Measurements from ENCODE around the gene ISG20.
"Not testable (repeated sequence)": the region's sequence is repeated elsewhere in the genome, so short reads cannot be mapped to it uniquely, and the experiment has no call there.

ISG20 gene

GRCh38 chr15:88618686-88619085, 20.1 kb upstream of the ISG20 start:
- DNase-seq (ENCODE audit: low read depth): no peak

- no peak for DNase-seq (ENCODE audit: low read depth)
These were observed 19.0 kb upstream of the ISG20 start for GRCh38 chr15:88619796-88620195.

GRCh38 chr15:88620995-88621772, 17.6 kb upstream of the ISG20 start, which contains the start of gene AEN:
AEN (plus strand) TSS chr15:88621340; CDS start chr15:88626210, 4,870 bp downstream.
- peak; percentile 91 for DNase-seq (ENCODE audit: low read depth)

DNA sequence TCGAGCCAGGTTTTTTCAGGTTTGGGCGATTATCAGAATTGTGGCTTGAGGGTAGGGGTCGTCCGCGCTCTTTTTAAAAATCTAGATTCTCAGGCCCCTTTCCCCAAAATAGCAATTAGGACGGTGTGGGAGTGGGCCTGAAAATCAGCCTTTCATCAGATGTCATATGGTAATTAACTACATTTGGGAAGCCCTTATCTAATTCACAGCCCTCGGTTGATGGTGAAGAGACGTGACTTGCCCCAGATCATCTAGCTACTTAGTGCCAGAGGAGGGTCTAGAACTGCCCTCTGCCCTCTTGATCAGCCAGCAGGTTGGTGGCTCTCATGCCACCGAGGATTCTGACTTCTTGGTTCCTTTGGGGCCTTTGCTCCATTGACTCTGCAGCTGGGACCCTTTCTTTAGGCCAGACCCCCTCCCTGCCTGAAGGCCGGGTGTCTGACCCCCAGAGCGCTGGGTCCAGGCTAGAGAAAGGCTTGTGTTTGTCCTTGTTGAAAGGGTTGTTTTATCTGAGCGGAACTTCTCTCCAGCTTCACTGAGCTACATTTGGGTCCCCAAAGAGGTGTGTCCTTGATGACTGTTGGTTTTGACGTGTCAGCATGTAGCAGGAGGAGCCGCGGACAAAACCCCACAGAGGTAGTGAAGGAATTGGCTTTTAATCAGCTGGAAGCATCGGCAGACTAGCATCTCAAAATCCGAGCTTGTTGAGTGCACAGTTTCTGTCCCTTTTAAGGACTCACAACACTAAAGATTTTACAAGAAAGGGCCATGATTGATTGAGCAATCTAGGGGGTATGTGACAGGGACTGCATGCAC, 16.8 kb upstream of the ISG20 start:
- DNase-seq (ENCODE audit: low read depth): no peak

GRCh38 chr15:88622605-88622975, 16.2 kb upstream of the ISG20 start:
- no peak for DNase-seq (ENCODE audit: low read depth)

DNA sequence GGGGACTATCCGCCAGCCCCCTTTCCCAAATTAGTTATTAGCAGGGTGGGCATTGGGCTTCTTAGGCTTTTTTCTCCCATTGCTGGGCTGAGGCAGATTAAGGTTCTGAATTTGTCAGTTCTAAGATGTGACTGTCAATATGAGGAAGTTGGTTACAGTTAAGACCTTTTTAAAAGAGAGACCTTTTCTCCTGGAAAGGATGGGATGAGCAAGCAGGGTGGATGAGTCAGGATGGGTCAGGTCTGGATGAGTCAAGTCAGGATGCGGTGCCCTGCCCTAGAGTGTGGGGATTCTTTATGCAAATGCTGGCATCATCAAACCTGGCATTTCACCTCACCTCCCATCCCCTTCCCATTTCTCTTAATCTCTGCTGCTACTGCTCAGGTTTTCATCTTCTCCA, 15.8 kb upstream of the ISG20 start:
- DNase-seq (ENCODE audit: low read depth): no peak

- DNase-seq (ENCODE audit: low read depth): no peak
These were observed 15.2 kb upstream of the ISG20 start for GRCh38 chr15:88623632-88624031.

DNA sequence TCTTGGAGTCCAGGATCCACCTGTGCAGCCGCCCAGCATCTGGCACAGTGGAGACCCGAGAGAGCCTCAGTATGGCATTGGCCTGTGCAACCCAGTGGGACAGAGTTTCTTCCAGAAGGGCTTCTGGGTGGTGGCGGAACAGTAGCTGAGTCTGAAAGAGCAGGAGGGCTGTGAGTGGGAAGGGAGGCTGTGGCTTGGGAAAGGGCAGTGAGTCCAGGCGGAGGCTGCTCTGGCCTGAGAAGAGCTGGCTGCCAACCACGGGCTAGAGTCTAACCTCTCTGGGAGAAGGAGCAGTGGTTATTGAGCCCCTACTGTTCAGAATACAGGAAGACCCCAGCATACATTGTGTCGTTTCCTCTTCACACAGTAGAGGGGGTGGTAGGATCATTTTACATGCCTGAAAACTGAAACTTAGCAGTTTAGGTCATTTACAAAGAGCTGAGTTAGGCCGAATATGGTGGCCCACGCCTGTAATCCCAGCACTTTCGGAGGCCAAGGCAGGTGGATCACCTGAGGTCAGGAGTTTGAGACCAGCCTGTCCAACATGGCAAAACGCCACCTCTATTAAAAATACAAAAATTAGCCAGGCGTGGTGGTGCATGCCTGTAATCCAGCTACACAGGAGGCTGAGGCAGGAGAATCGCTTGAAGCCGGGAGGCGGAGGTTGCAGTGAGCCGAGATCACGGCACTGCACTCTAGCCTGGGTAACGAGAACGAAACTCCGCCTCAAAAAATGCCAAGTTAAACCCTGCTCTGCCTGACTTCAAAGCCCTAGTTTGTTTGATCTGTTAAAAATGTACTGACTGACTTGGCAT, 14.5 kb upstream of the ISG20 start:
- no peak for DNase-seq (ENCODE audit: low read depth)

DNA sequence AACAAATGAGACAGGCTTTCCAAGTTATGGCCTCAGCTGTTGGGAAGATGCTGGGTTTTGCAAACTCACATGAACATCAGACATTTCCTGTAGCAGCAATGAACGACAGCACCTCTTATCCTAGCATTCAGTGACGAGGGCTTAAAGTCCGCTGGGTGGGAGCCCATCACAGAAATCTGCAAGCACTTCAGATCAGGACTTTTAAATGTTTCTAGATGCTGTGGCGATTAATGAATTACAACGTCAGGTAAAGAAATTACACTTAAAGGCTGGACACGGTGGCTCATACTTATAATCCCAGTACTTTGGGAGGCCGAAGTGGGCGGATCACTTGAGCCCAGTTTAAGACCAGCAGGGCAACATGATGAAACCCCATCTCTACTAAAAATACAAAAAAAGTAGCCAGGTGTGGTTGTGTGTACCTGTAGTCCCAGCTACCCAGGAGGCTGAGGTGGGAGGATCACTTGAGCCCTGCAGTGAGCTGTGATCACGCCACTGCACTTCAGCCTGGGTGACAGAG, 13.8 kb upstream of the ISG20 start:
- DNase-seq (ENCODE audit: low read depth): no peak

GRCh38 chr15:88625943-88626741, 12.7 kb upstream of the ISG20 start:
- DNase-seq (ENCODE audit: low read depth): no peak

DNA sequence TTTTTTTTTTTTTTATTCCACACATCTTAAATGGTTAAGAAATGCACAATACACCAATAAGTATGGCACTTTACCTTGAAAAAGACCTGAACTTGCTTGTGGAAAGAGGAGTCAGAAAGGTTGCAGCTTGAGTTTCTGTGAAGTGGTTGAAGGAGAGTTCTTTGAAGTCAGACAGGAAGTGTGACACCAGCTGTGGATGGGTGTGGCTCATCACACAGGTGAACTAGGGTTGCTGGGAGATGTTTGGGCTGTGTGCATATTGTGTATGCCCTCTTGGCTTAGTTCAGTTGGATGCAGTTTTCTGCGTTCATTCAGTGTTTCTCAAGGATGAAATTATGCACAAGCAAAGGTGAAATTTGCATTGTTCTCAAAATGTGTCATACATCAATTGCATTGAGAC, 11.4 kb upstream of the ISG20 start:
- DNase-seq (ENCODE audit: low read depth): peak; percentile 43

GRCh38 chr15:88628018-88628654, 10.7 kb upstream of the ISG20 start:
- DNase-seq (ENCODE audit: low read depth): no peak

DNA sequence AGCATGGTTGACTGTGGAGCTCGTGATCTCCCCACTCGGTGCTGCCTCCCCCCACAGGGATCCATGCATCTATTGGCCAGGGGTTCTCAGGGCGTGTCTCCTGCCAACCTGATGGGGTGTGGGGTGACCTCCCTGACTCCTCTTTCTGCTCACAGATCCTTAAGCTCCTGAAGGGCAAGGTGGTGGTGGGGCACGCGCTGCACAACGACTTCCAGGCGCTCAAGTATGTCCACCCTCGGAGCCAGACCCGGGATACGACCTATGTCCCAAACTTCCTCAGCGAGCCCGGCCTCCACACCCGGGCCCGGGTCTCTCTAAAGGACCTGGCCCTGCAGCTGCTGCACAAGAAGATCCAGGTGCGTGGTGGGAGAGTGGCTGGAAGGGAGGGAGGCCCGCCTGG, 9.7 kb upstream of the ISG20 start:
- no peak for DNase-seq (ENCODE audit: low read depth)

GRCh38 chr15:88630141-88630721, 8.6 kb upstream of the ISG20 start:
- DNase-seq (ENCODE audit: low read depth): no peak

GRCh38 chr15:88630798-88631463, 7.9 kb upstream of the ISG20 start:
- DNase-seq (ENCODE audit: low read depth): no peak

- no peak for DNase-seq (ENCODE audit: low read depth)
These were observed 7.3 kb upstream of the ISG20 start for GRCh38 chr15:88631464-88632028.

GRCh38 chr15:88632797-88633196, 6.0 kb upstream of the ISG20 start:
- DNase-seq (ENCODE audit: low read depth): not testable (repeated sequence)

DNA sequence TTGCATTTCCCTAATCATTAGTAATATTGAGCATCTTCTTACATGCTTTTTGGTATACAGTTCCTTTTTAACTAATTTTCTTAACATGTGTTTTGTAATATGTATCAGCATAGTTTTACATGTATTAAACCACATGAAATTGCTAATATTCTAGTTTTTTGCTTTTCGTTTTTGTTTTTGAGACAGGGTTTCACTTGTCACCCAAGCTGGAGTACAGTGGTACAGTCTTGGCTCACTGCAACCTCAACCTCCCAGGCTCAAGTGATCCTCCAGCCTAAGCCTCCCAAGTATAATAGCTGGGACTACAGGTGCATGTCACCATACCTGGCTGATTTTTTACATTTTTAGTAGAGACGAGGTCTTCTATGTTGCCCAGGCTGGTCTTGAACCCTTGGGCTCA, 4.4 kb upstream of the ISG20 start:
- DNase-seq (ENCODE audit: low read depth): no peak

GRCh38 chr15:88635318-88635717, 3.5 kb upstream of the ISG20 start:
- no peak for DNase-seq (ENCODE audit: low read depth)

DNA sequence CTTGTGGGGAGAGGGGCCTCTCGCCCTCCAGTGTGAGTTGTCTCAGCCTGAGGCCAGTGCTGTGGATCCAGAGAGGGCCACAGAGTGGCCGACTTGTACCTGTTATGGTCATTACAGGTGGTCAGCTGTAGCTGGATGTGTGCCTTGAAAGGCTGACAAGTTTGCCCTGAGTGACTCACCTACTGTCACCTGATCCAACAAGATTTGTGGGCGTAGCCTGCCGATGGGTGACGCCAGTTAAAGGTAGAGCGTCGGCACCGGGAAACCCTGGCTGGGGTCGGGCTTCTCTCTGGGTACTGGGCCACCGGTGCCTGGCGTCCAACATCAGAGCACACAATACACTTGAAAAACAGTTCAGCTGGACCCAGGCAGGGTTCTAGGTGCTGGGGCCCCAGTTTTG, 2.8 kb upstream of the ISG20 start:
- peak; percentile 41 for DNase-seq (ENCODE audit: low read depth)

Data from activated gamma-delta T cell treated with anti-CD3 and anti-CD28 coated beads, Interleukin-2, amount 50 U/mL, for 16 hours (primary cell).